ENCODE data around the gene SRBD1. TPM values are rescaled to one million over a fixed set of nuclear protein-coding genes. Genes with fewer than 3 reads are reported as not detected.

The SRBD1 gene
- total RNA-seq, 1 donor from 2014 or later, result 19.3 TPM

- no peaks in the 10 kb centered on the region for H3K36me3 Mint-ChIP-seq
- H3K4me1 Mint-ChIP-seq, result peaks cover 27% of the 10 kb centered on the region
- no peak for DNase-seq (ENCODE audit: low spot score in 2 of 2, unreplicated experiment in 2 of 2)
- no peak for TF ChIP-seq CTCF (IDR thresholded peaks at IDR 0.05; ENCODE audit: unreplicated experiment)
- H3K4me3 Mint-ChIP-seq, result no peak overlapping the region
- H3K27me3 Mint-ChIP-seq (ENCODE audit: low read depth), result no peaks in the 10 kb centered on the region
- H3K9me3 Mint-ChIP-seq, result no peaks in the 10 kb centered on the region
- H3K27ac Mint-ChIP-seq, result peak overlapping the region; percentile 28
Observed at GRCh38 chr2:45612731-45613130, 1.7 kb upstream of the SRBD1 start.

- Mint-ChIP-seq H3K27ac (peak overlapping the region; percentile 28), H3K4me3 (peak overlapping the region; percentile 24), H3K4me1 (peaks cover 27% of the 10 kb centered on the region), H3K36me3 (no peaks in the 10 kb centered on the region), H3K27me3 (ENCODE audit: low read depth) (no peaks in the 10 kb centered on the region), H3K9me3 (no peaks in the 10 kb centered on the region)
- no peak for TF ChIP-seq CTCF (IDR thresholded peaks at IDR 0.05; ENCODE audit: unreplicated experiment)
- DNase-seq (ENCODE audit: low spot score in 2 of 2, unreplicated experiment in 2 of 2), result no peak
Observed at GRCh38 chr2:45612285-45612684, 1.2 kb upstream of the SRBD1 start.

- DNase-seq (ENCODE audit: low spot score in 2 of 2, unreplicated experiment in 2 of 2), result peak in 1 of 2 experiments; percentile 50
- peak overlapping the region; percentile 99 for H3K27ac Mint-ChIP-seq
Observed at GRCh38 chr2:45610281-45611019, 617 bp downstream of the SRBD1 start.

GRCh38 chr2:45607701-45608100, 3.4 kb downstream of the SRBD1 start:
- DNase-seq (ENCODE audit: low spot score in 2 of 2, unreplicated experiment in 2 of 2), result no peak
- Mint-ChIP-seq H3K4me3 (no peak overlapping the region), H3K27me3 (ENCODE audit: low read depth) (no peaks in the 10 kb centered on the region), H3K4me1 (peaks cover 26% of the 10 kb centered on the region), H3K9me3 (no peaks in the 10 kb centered on the region), H3K36me3 (peaks cover 9% of the 10 kb centered on the region), H3K27ac (no peak overlapping the region)
- peak; percentile 46 for TF ChIP-seq CTCF (IDR thresholded peaks at IDR 0.05; ENCODE audit: unreplicated experiment)

More at GRCh38 chr2:45610281-45611019, 617 bp downstream of the SRBD1 start:
- Mint-ChIP-seq H3K27me3 (ENCODE audit: low read depth) (no peaks in the 10 kb centered on the region), H3K36me3 (no peaks in the 10 kb centered on the region), H3K4me1 (peaks cover 27% of the 10 kb centered on the region), H3K4me3 (peak overlapping the region; percentile 98), H3K9me3 (no peaks in the 10 kb centered on the region)
- TF ChIP-seq CTCF (IDR thresholded peaks at IDR 0.05; ENCODE audit: unreplicated experiment), result no peak

- no peak overlapping the region for H3K27ac Mint-ChIP-seq
- TF ChIP-seq CTCF (IDR thresholded peaks at IDR 0.05; ENCODE audit: unreplicated experiment), result no peak
- peaks cover 17% of the 10 kb centered on the region for H3K4me1 Mint-ChIP-seq
Observed at GRCh38 chr2:45606796-45607195, 4.3 kb downstream of the SRBD1 start.

More at GRCh38 chr2:45606796-45607195, 4.3 kb downstream of the SRBD1 start:
- Mint-ChIP-seq H3K9me3 (no peaks in the 10 kb centered on the region), H3K36me3 (peaks cover 12% of the 10 kb centered on the region), H3K27me3 (ENCODE audit: low read depth) (no peaks in the 10 kb centered on the region), H3K4me3 (no peak overlapping the region)
- no peak for DNase-seq (ENCODE audit: low spot score in 2 of 2, unreplicated experiment in 2 of 2)

Data from mesothelial cell of epicardium (in vitro differentiated cells).